Measurements from ENCODE around the gene HLA-E.
A peak's percentile ranks its signal among the peaks of the same experiment; 100 is the strongest.
"Not testable (repeated sequence)": the region's sequence is repeated elsewhere in the genome, so short reads cannot be mapped to it uniquely, and the experiment has no call there.

The HLA-E gene

GRCh38 chr6:30489081-30490025 lies at the start of gene HLA-E:
TSS of gene HLA-E (plus strand) at chr6:30489509. CDS start at chr6:30489532, 23 bp downstream.
- peak; percentile 82 for DNase-seq (ENCODE audit: low read depth)

- no peak for DNase-seq (ENCODE audit: low read depth)
Observed at GRCh38 chr6:30441171-30441570, 48.1 kb upstream of the HLA-E start.

- DNase-seq (ENCODE audit: low read depth), result no peak
Observed at GRCh38 chr6:30443657-30444450, 45.5 kb upstream of the HLA-E start.

GRCh38 chr6:30444451-30444742 lies 44.9 kb upstream of the HLA-E start:
- DNase-seq (ENCODE audit: low read depth), result no peak

- no peak for DNase-seq (ENCODE audit: low read depth)
Observed at GRCh38 chr6:30446259-30446658, 43.0 kb upstream of the HLA-E start.

- no peak for DNase-seq (ENCODE audit: low read depth)
Observed at GRCh38 chr6:30447237-30447636, 42.1 kb upstream of the HLA-E start.

- no peak for DNase-seq (ENCODE audit: low read depth)
Observed at GRCh38 chr6:30450548-30450908, 38.8 kb upstream of the HLA-E start.

- DNase-seq (ENCODE audit: low read depth), result peak; percentile 31
Observed at GRCh38 chr6:30450909-30451841, 38.1 kb upstream of the HLA-E start.

GRCh38 chr6:30452736-30453507 lies 36.4 kb upstream of the HLA-E start:
- no peak for DNase-seq (ENCODE audit: low read depth)

GRCh38 chr6:30453508-30454116 lies 35.7 kb upstream of the HLA-E start:
- peak; percentile 77 for DNase-seq (ENCODE audit: low read depth)

GRCh38 chr6:30459145-30459544 lies 30.2 kb upstream of the HLA-E start:
- no peak for DNase-seq (ENCODE audit: low read depth)

GRCh38 chr6:30461055-30461454 lies 28.3 kb upstream of the HLA-E start:
- DNase-seq (ENCODE audit: low read depth), result no peak

- no peak for DNase-seq (ENCODE audit: low read depth)
Observed at GRCh38 chr6:30462482-30462881, 26.8 kb upstream of the HLA-E start.

GRCh38 chr6:30463242-30463641 lies 26.1 kb upstream of the HLA-E start:
- DNase-seq (ENCODE audit: low read depth), result no peak

- DNase-seq (ENCODE audit: low read depth), result peak; percentile 34
Observed at GRCh38 chr6:30463651-30464618, 25.4 kb upstream of the HLA-E start.

- DNase-seq (ENCODE audit: low read depth), result no peak
Observed at GRCh38 chr6:30465595-30466306, 23.6 kb upstream of the HLA-E start.

- DNase-seq (ENCODE audit: low read depth), result no peak
Observed at GRCh38 chr6:30470968-30471367, 18.3 kb upstream of the HLA-E start.

- not testable (repeated sequence) for DNase-seq (ENCODE audit: low read depth)
Observed at GRCh38 chr6:30475116-30475515, 14.2 kb upstream of the HLA-E start.

GRCh38 chr6:30480536-30481156 lies 8.7 kb upstream of the HLA-E start:
- DNase-seq (ENCODE audit: low read depth), result no peak

Data from stimulated activated CD8-positive, alpha-beta memory T cell treated with anti-CD3 and anti-CD28 coated beads, Interleukin-12 subunit alpha, Interleukin-12 subunit beta, amount 100 ng/mL, for 1 hour (primary cell).